ENCODE measurements around the gene NNMT.

NNMT gene

GRCh38 chr11:114342476-114342875 is 46.3 kb downstream of the NNMT start:
- Histone ChIP-seq H3K4me3 (no peak overlapping the region), H3K27me3 (no peaks in the 10 kb centered on the region), H3K4me1 (peaks cover 0 to 21% (median 5%) of the 10 kb centered on the region in 4 donors), H3K36me3 (no peaks in the 10 kb centered on the region), H3K27ac (no peak overlapping the region), H3K9me3 (no peaks in the 10 kb centered on the region)
- intact Hi-C loops (cut with DNase I; ENCODE audit: low total_unique reads), result loop anchor here (10.0 kb wide), 1 partner anchor 422 kb away; no protein-coding TSS in a partner anchor
- TF ChIP-seq CTCF (IDR thresholded peaks at IDR 0.05), result no peak
- DNase-seq, result no peak

GRCh38 chr11:114343020-114343419 is 46.8 kb downstream of the NNMT start:
- Histone ChIP-seq H3K27me3 (no peaks in the 10 kb centered on the region), H3K27ac (no peak overlapping the region), H3K4me3 (no peak overlapping the region), H3K9me3 (no peaks in the 10 kb centered on the region), H3K4me1 (peaks cover 0 to 21% (median 5%) of the 10 kb centered on the region in 4 donors), H3K36me3 (no peaks in the 10 kb centered on the region)
- intact Hi-C loops (cut with DNase I; ENCODE audit: low total_unique reads), result loop anchor here (10.0 kb wide), 1 partner anchor 422 kb away; no protein-coding TSS in a partner anchor
- DNase-seq, result no peak
- no peak for TF ChIP-seq CTCF (IDR thresholded peaks at IDR 0.05)

GRCh38 chr11:114343493-114343892 is 47.3 kb downstream of the NNMT start:
- H3K27me3 ChIP-seq, result no peaks in the 10 kb centered on the region
- no peak overlapping the region for H3K4me3 ChIP-seq
- no peak for TF ChIP-seq CTCF (IDR thresholded peaks at IDR 0.05)
- H3K4me1 ChIP-seq, result peaks cover 0 to 21% (median 5%) of the 10 kb centered on the region in 4 donors
- intact Hi-C loops (cut with DNase I; ENCODE audit: low total_unique reads), result loop anchor here (10.0 kb wide), 1 partner anchor 421 kb away; no protein-coding TSS in a partner anchor
- no peak overlapping the region for H3K27ac ChIP-seq
- H3K9me3 ChIP-seq, result no peaks in the 10 kb centered on the region
- DNase-seq, result no peak
- H3K36me3 ChIP-seq, result no peaks in the 10 kb centered on the region

GRCh38 chr11:114344494-114344893 is 48.3 kb downstream of the NNMT start:
- no peaks in the 10 kb centered on the region for H3K9me3 ChIP-seq
- no peak for TF ChIP-seq CTCF (IDR thresholded peaks at IDR 0.05)
- DNase-seq, result no peak
- H3K27ac ChIP-seq, result no peak overlapping the region
- peaks cover 0 to 21% (median 5%) of the 10 kb centered on the region in 4 donors for H3K4me1 ChIP-seq
- no peak overlapping the region for H3K4me3 ChIP-seq
- intact Hi-C loops (cut with DNase I; ENCODE audit: low total_unique reads), result loop anchor here (10.0 kb wide), 1 partner anchor 420 kb away; no protein-coding TSS in a partner anchor
- no peaks in the 10 kb centered on the region for H3K36me3 ChIP-seq
- H3K27me3 ChIP-seq, result no peaks in the 10 kb centered on the region

GRCh38 chr11:114345575-114346222 is 49.5 kb downstream of the NNMT start:
- H3K4me3 ChIP-seq, result no peak overlapping the region
- intact Hi-C loops (cut with DNase I; ENCODE audit: low total_unique reads), result loop anchor here (10.0 kb wide), 1 partner anchor 419 kb away; no protein-coding TSS in a partner anchor
- no peak for TF ChIP-seq CTCF (IDR thresholded peaks at IDR 0.05)
- no peaks in the 10 kb centered on the region for H3K9me3 ChIP-seq
- H3K36me3 ChIP-seq, result no peaks in the 10 kb centered on the region
- H3K27ac ChIP-seq, result no peak overlapping the region
- no peak for DNase-seq
- H3K27me3 ChIP-seq, result no peaks in the 10 kb centered on the region
- peaks cover 0 to 14% (median 1%) of the 10 kb centered on the region in 4 donors for H3K4me1 ChIP-seq
